Hematopoietic multipotent progenitor cell treated with erythropoietin and hydrocortisone succinate and interleukin-3 and kit ligand, for 8 days (in vitro differentiated cells): Measurements from ENCODE around the gene ZFP90.
"Not testable (repeated sequence)": the region's sequence is repeated elsewhere in the genome, so short reads cannot be mapped to it uniquely, and the experiment has no call there.

Source experiments
- DNase-seq: peaks from one replicate; pipeline ENCODE4 v3.0.0-alpha.2; 2015

ZFP90 gene

DNA sequence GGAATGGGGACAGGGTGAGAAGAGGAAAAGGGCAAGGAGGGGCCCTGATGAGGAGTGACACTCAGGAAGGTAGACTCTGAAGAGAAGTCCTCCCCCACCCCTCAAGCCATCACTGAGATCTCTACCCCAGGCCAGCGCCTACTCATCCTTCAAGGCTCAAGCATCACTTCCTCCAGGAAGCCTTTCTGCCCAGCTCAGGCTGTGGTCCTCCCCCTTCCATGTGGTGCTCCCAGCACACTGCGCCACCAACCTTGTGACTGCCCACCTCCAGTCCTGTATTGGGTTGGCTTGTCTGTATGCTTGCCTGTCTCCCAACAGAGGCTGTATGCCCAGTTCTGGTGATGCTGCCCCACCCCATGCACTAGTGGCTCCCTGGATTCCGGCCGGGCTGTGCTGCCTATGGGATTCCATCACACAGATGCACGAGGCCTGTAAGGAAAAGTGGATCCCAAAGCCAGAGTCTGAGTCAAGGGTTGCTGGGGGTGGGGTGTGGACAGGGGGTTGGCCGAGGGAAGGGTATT, 19.8 kb upstream of the ZFP90 start:
- no peak for DNase-seq

DNA sequence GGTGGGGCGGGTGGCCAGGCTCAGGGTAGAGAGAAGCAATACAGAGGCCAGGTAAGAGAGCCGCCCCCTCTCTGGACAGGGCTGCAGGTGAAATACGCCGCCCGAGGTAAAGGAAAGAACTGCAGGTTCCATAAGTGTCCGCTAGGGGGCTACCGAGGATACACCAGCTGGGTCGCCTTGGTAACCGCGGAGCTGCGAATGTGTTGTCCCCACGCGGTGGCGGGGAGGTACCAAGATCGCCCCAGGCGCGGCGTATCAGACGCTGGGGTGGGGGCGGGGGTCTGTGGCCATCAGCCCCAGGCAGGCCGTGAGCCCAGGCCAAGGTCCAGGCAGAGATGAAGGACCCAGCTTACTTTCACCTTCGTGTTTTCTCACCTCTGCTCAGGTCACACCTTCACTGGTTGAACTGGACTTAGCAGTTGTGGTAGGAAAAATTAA, 18.4 kb upstream of the ZFP90 start:
- peak; percentile 84 for DNase-seq

DNA sequence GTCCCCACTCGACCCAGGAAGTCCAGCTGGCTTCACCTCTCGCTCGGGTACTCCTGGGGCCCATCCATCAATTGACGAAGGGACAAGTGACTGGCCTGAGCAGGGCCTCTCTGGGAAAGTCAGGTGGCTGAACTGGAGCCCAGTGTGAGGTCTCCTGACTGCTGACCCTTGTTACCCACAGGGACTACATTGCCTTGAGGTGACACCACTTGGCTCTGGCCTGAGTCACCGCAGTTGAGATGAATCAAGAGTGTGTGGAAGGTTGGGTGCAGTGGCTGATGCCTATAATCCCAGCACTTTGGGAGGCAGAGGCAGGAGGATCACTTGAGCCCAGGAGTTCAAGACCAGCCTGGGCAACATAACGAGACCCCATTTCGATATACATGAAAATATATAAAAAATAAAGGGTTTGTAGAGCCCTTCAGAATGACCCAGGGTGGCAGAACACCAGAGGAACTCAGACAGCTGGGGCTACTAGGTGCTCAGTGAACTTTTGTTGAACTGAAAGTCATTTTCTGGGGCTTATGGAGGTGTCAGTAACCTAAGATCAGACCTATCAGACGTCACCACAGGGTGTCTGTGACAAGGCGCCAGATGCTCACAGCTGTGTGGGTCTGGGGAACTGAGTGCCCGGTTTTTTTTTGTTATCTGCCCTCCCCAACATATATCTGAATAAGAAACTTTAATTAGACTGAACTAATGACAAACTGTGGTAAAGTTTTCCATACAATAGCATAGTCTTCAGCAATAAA, 14.8 kb upstream of the ZFP90 start:
- no peak for DNase-seq

DNA sequence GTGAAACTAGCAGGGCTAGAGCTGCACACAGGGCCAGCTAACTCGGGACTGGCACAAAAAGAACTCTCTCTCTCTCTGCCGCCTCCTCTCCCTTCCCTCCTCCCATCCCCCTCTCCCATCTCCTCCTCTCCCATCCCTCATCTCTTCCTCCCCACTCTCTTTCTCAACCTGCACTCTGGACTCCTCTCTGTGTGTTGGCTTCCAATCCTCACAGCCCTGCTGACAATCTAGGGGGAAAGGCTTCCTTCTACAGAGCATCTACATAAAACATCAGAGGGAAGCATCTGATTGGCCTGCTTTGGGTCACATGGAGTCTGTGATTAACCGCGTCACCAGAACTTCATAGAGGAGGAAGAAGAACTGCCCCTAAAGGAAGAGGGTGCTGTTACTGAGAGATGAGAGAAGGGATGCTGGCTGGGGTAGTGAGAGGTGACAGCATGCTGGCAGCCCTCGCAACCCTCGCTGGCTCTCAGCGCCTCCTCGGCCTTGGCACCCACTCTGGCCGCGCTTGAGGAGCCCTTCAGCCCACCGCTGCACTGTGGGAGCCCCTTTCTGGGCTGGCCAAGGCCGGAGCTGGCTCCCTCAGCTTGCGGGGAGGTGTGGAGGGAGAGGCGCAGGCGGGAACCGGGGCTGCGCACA, 12.8 kb upstream of the ZFP90 start:
- DNase-seq: no peak

DNA sequence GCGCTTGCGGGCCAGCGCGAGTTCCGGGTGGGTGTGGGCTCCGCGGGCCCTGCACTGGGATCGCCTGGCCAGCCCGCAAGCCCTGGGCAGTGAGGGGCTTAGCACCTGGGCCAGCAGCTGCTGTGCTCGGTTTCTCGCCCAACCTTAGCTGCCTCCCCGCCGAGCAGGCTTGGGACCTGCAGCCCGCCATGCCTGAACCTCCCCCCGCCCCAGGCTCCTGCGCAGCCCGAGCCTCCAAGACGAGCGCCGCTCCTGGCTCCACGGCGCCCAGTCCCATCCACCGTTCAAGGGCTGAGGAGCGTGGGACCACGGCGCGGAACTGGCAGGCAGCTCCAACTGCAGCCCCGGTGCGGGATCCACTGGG, 12.3 kb upstream of the ZFP90 start:
- no peak for DNase-seq

DNA sequence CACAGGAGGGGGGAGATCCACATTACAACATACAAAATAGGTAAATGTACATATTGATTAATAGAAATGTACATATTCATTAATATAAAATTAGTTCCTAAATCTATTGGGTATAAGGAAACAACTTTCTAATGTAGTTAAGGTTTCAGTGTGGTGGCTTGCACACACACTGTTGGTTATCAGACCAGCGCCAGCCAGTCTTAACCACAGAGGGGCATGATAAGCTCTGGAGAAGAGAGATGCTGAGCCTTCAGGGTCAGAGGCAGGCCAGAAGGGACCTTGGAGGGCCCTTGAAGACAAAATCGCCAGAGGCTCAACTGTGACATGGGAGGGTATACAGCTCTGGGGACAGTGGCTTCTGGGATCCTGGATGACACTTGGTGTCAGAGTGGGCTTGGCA, 10.9 kb upstream of the ZFP90 start:
- peak; percentile 78 for DNase-seq

DNA sequence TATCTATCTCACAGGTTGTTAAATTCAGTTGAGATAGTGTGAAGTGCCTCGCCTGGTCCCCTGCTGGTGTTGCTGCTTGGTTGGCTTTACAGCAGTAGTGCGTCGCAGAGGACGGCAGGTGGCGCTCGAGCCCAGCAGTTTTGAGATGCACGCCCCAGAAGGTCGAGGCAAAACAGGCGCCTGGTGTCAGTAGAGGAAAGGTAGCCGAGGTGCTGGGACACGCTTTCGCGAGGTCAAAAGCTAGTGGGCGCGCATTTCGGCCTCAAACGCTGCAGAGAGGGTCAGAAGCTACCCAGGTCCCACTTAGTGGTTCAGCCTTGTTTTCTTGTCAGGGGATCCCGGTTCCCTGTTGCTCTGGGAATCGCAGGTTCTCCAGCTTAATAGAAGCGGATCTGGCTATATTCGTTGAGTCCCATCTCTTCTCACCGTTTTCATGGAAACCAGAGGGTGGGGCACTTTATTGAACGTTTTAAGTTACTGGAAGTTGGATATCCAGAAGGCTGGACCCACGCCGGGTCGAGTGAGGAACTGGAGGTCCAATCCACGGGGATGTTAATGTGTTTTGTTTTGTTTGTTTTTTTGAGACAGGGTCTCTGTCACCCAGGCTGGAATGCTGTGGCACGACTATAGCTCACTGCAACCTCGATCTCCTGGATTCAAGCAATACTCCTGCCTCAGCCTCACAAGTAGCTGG, 10.3 kb upstream of the ZFP90 start:
- DNase-seq: peak; percentile 88

DNA sequence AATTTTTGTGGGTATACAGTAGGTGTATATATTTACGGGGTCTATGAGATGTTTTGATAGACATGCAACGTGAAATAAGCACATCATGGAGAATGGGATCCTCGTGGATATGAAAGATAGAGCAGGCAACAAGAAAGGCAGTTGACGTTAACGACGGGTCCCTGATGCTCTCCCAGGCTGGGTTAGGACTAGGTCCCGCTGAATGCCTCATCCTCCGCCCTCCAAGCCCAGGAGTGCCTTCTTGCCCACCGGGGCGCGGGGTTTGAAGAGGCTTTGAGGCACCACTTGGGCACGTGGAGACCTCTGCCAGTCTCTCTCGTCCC, 9.5 kb upstream of the ZFP90 start:
- DNase-seq: no peak

DNA sequence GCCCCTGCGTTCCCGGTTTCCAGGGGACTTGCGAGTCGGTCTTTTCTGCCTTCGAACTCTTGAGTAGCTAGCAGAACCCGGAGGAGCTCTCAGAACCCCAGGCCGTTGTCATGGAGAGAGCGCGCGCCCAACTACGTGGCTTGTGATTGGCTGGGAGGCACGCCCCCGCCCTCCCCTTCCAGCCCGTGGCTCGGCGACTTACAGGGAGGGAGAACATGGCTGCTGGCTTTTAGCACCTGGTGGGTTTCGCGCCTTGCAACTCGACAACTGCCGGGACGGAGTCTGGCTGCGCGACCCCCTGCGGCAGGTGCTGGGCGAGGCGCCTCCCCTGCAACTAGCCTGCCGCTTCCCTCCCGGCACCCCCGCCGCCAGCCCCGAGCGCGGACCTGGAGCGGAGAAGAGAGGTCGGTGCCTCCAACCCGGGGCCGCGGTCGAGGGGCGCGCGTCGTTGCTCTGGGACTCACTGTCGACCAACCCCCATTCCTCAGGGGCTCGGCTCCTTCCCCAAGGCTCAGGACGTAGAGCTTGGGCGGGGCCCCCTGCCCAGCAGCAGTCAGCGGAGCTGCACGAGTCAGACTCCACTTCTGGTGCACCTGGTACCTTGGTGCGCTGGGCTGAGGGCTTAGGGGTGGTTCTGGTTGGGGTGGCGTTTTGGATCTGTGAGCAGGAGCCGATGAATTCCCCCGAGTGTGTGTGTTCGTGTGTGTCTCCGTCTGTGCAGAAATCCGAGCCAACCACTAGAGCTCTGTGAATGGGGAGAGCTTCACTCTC, 9.0 kb upstream of the ZFP90 start:
- DNase-seq: peak; percentile 90

DNA sequence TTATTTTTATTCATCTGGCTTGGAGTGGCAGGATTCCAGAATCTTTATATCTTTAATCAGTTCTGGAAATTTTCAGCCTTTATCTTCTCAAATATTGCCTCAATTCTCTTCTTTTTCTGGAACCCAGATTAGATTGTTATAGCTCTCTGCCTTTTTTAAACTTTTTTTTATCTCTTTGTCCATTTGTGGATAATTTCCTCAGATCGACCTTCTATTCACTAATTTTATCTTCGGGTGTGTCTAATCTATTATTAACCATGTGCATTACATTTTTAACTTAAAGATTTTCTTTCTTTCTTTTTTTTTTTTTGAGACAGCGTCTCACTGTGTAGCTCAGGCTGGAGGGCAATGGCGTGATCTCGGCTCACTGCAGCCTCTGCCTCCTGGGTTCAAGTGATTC, 5.2 kb upstream of the ZFP90 start:
- no peak for DNase-seq

DNA sequence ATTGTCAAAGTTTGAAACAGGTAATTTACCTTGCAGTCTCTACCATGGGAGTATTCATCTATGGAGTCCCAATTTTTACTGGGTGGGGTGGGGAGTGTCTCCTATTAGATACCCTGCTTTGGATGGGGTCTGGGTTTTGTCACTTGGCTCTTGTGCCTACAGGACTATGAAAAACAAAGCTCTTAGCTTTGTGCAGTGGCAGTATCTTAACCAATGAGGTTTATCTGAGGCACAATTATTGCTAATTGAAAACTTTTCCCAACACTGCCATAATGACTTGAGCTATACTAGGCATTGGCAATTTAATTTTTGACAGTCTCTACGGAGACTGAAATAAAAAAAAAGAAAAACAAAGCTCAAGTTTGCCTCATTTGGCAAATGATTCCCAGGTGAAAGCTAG, 3.8 kb upstream of the ZFP90 start:
- no peak for DNase-seq

DNA sequence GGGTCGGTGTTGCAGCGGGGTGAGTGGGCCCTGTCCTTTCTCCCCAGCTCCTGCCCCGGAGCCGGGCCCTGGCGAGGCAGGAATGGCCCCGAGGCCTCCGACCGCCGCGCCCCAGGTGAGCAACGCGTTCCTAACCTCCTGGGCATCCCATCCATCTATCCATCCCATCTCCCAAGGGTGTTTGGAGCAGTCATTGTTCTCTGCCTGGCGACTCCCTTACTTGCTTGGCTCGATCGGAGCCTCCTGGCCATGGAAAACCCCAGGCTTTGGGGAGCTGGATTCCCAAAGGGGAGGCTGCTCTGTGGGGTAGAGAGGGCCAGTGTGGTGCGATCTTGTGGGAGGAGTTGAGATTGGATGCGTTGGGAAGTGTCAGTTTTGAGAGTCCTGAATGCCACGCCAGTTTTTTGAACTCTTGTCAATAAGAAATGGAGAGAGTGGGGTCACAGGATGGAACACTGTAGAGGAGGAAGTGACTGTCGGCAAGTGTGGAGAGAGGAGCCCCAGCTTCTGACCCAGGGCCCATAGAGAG, 684 bp downstream of the ZFP90 start:
- no peak for DNase-seq

DNA sequence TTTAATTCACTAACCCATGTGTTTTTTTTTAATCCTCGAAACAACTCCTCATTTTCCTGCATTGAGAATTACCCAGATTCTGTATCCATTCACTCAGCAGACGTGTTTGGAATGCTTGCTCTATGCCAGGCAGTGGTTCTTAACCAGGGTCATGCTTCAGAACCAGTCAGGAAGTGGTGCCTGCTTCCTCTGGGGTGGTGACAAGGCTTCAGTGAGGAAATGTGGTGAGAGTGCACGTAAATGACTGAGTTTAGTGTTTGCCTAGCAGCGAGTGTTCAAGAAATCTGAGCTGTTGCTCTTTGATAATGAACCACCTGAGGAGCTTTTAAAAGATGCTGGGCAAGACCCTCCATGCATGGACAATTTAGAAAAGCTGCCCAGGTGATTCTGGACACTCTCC, 9.9 kb downstream of the ZFP90 start:
- no peak for DNase-seq

DNA sequence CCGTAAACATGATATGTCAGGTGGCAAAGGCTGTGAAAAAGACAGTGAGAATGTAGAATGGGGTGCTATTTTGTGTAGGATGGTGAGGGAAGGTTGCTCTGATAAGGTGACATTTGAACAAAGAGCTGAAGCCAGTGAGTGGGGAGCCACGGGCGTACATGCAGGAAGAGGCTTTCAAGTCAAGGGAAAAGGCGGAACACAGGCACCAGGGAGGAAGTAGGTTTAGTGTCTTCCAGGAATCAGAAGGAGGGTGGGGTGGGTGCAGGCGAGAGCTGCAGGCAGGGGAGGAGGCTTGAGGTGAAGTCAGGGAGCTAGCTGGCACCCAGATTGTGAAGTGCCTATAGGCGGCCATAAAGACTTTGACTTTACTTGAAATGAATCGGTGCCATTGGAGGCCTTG, 14.1 kb downstream of the ZFP90 start:
- no peak for DNase-seq

DNA sequence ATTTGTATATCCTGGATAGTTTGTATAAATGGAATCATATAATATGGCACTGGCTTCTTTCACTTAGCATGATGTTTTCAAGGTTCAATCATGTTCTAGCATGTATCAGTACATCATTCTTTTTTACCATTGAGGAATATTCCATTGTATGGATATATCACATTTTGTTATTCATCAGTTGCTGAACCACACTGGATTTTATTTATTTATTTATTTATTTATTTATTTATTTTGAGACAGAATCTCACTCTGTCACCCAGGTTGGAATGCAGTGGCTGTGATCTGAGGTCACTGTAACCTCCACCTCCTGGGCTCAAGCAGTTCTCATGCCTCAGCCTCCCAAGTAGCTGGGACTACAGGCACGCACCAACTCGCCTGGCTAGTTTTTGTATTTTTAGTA, 21.2 kb downstream of the ZFP90 start:
- not testable (repeated sequence) for DNase-seq

DNA sequence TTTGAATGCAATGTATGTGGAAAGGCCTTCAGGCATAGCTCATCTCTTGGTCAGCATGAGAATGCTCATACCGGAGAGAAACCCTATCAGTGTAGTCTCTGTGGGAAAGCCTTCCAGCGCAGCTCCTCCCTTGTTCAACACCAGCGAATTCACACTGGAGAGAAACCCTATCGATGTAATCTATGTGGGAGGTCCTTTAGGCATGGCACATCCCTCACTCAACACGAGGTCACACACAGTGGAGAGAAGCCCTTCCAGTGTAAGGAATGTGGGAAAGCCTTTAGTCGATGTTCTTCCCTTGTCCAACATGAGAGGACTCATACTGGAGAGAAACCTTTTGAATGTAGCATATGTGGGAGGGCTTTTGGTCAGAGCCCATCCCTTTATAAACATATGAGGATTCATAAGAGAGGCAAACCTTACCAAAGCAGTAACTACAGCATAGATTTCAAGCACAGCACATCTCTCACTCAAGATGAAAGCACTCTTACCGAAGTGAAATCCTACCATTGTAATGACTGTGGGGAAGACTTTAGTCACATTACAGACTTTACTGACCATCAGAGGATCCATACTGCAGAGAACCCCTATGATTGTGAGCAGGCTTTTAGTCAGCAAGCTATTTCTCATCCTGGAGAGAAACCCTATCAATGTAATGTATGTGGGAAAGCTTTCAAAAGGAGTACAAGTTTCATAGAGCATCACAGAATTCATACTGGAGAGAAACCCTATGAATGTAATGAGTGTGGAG, 24.7 kb downstream of the ZFP90 start:
- peak; percentile 6 for DNase-seq

DNA sequence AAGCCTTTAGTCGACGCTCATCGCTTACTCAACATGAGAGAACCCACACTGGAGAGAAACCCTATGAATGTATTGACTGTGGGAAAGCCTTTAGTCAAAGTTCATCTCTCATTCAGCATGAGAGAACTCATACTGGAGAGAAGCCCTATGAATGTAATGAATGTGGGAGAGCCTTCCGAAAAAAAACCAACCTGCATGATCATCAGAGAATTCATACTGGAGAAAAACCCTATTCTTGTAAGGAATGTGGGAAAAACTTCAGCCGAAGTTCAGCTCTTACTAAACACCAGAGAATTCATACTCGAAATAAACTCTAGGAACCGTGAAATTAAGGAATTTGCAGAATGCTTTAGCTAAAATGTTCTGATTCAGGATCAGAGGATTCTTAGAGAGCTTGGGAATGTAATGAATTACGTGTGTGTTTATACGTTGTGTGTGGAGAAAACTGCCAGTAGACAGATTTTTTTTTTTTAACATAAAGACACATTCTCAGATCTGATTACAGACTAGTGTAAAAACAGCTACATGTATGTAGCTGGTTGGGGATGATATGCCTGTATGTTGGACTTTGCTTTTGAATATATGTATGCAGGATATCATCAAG, 25.4 kb downstream of the ZFP90 start:
- DNase-seq: no peak

DNA sequence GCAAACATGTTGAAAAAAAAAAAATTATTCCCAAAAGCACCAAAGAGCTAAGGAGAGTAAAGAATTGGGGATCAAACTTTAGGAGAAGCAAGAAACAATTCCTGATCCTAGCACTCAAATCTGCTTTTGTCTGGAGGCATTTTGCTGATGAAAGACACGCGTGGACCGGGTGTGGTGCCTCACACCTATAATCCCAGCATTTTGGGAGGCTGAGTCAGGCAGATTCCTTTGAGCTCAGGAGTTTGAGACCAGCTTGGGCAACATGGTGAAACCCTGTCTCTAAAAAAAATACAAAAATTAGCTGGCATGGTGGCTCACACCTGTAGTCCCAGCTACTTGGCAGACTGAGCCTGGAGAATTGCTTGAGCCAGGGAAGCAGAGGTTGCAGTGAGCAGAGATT, 35.4 kb downstream of the ZFP90 start:
- DNase-seq: no peak

DNA sequence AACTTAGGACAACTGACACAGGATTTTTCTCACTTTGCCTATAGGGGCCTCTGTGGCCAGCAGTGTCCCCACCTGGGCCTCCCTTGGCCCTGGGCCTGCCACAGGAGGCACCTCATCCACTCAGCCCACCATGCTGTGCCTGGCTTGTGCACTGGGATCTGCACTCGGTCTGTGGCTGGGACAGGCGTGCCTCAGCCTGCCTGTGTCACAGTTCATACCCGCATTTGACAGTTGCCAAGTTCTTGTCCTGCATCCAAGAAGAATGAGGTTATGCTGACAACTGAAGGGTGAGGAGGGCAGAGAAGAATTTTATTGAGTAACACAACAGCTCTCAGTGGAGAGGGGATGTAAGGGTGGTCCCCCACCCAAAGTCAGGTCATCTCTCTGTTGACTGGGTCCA, 36.0 kb downstream of the ZFP90 start:
- DNase-seq: no peak

DNA sequence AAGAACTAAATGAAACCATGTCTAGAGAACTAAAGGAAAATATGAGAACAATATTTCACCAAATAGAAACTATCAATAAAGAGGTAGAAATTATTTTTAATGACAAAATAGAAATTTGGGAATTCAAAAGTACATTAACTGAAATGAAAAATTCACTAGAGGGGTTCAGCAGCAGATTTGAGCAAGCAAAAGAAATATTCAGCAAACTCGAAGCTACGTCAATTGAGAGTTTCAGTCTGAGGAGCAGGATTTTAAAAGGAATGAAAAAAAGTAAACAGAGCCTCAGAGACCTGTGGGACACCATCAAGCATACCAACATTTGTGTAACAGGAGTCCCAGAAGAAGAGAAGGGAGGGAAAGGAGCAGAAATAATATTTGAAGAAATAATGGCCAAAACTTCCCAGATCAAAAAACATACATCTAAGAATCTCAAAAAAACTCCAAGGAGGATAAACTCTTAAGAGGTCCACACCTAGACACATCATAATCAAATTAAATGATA, 38.3 kb downstream of the ZFP90 start:
- no peak for DNase-seq

DNA sequence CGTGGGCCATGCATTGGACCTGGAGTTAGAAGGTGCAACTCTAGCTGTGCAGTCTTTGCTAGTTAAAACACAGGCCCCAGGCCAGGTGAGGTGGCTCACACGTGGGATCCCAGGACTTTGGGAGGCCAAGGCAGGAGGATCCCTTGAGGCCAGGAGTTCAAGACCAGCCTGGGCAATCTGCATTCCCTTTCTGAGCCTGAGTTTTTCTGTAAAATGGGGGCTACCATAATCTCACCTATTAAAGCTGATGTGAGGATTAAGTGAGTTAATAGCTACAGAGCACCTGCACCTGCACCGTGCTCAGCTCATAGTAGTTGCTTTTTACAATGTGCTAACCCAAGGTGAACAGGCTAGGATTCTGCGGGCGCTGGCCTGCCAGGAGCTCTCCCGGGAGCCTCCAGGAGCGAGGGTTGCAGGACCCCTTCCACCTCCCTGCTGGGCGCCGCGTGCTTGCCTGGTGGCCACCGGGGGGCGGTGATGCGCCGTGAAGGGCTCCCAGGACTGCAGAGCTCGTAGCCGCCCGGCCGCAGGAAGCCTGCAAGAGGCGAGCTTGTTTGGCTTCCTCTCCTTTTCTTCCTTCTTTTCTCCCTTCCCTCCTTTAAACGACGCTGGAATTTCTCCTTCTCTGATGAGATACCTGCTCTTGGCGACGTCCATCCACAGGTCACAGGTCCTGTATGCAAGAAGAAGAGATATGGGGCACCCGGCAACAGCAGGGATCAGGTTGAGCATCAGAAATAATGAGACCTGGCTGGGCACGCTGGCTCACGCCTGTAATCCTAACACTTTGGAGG, 51.3 kb downstream of the ZFP90 start:
- peak; percentile 45 for DNase-seq
